SK-N-SH (cell line): ENCODE measurements around the gene PRDM15. TPM values are rescaled to one million over a fixed set of nuclear protein-coding genes. Genes with fewer than 3 reads are reported as not detected.

Source experiments
- CTCF ChIA-PET: fragments of 300-600, 350-600 bp; formaldehyde crosslinking; extraction: SDS; loops from one replicate; lab custom pipeline; 2021; lab: Yijun Ruan, JAX
- POLR2A ChIA-PET: fragments of 350-600 bp; sonication (Branson Sonifier 250); formaldehyde crosslinking; extraction: SDS; loops from one replicate; lab custom pipeline; 2020; ENCODE audit warnings: antibody characterized with exemption, inconsistent platforms; lab: Yijun Ruan, JAX
- DNase-seq: peaks from one replicate; pipeline ENCODE4 v3.0.0; 2012
- H2AFZ ChIP-seq: fragments of 200-600 bp; sonication (generic); 2 replicates; pipeline ENCODE4 v1.8.1; 2016; ENCODE audit warnings: antibody characterized with exemption, mild to moderate bottlenecking, low read depth
- H3F3A ChIP-seq: fragments of 200-600 bp; sonication (generic); replicated peaks from 2 replicates; pipeline ENCODE3; 2016; ENCODE audit warnings: antibody characterized with exemption, mild to moderate bottlenecking; ENCODE audit not compliant: insufficient read depth
- H3K27ac ChIP-seq, 2 experiments: fragments of 200-500 bp in 1 of 2; fragments of 200-600 bp in 1 of 2; sonication (Bioruptor generic) in 1 of 2; sonication (generic), shearing (Covaris generic) in 1 of 2; 2 replicates each; pipeline versions ENCODE4 v1.5.1 to v1.6.1; 2014 to 2016; ENCODE audit warnings: low read depth in 2 of 2, inconsistent platforms in 1 of 2, low read length in 1 of 2, mild to moderate bottlenecking in 1 of 2, mixed read lengths in 1 of 2
- H3K27me3 ChIP-seq: fragments of 200-600 bp; sonication (generic), shearing (Covaris generic); 2 replicates; pipeline ENCODE4 v1.6.1; 2016; ENCODE audit warnings: mixed run types; ENCODE audit not compliant: insufficient read depth
- H3K36me3 ChIP-seq, 2 experiments: fragments of 200-500 bp in 1 of 2; fragments of 200-600 bp in 1 of 2; sonication (Bioruptor generic) in 1 of 2; sonication (generic) in 1 of 2; replicated peaks in 1 of 2; 2 replicates each; pipeline versions ENCODE3 to v1.5.1; 2014 to 2016; ENCODE audit warnings: low read length in 1 of 2, mild to moderate bottlenecking in 1 of 2; ENCODE audit not compliant: insufficient read depth in 2 of 2, control insufficient read depth in 1 of 2
- H3K4me1 ChIP-seq, 2 experiments: fragments of 200-500 bp in 1 of 2; fragments of 200-600 bp in 1 of 2; sonication (Bioruptor generic) in 1 of 2; sonication (generic), shearing (Covaris generic) in 1 of 2; 2 replicates each; pipeline versions ENCODE4 v1.5.1 to v1.6.1; 2014 to 2016; ENCODE audit warnings: low read depth in 1 of 2, low read length in 1 of 2, mixed run types in 1 of 2; ENCODE audit not compliant: insufficient read depth in 2 of 2, control insufficient read depth in 1 of 2
- H3K4me2 ChIP-seq: fragments of 200-600 bp; sonication (generic), shearing (Covaris generic); 2 replicates; pipeline ENCODE4 v1.6.1; 2017; ENCODE audit warnings: mixed run types
- H3K4me3 ChIP-seq, 2 experiments: fragments of 200-500 bp in 1 of 2; fragments of 200-600 bp in 1 of 2; sonication (Bioruptor generic) in 1 of 2; sonication (generic), shearing (Covaris generic) in 1 of 2; 2 replicates each; pipeline versions ENCODE4 v1.5.1 to v1.8.1; 2014 to 2016; ENCODE audit warnings: low read depth in 2 of 2, inconsistent platforms in 1 of 2, low read length in 1 of 2, mild to moderate bottlenecking in 1 of 2, mixed read lengths in 1 of 2, moderate library complexity in 1 of 2
- H3K79me2 ChIP-seq: fragments of 200-600 bp; sonication (generic); 2 replicates; pipeline ENCODE4 v1.8.1; 2017; ENCODE audit warnings: mild to moderate bottlenecking; ENCODE audit not compliant: insufficient read depth
- H3K9ac ChIP-seq: fragments of 200-600 bp; sonication (generic); 2 replicates; pipeline ENCODE4 v1.6.1; 2017; ENCODE audit warnings: mixed run types
- H3K9me2 ChIP-seq: fragments of 200-600 bp; sonication (generic); 2 replicates; pipeline ENCODE4 v1.6.1; 2017; ENCODE audit warnings: mixed run types
- H3K9me3 ChIP-seq: fragments of 200-600 bp; sonication (generic); 2 replicates; pipeline ENCODE4 v1.6.1; 2017; ENCODE audit warnings: mixed run types, mild to moderate bottlenecking, moderate library complexity
- H4K20me1 ChIP-seq: fragments of 200-600 bp; sonication (generic); 2 replicates; pipeline ENCODE4 v1.6.1; 2017; ENCODE audit warnings: mild to moderate bottlenecking, mixed run types; ENCODE audit not compliant: insufficient read depth
- CHD2 ChIP-seq: fragments of 150-350 bp; IDR thresholded peaks from 2 replicates; pipeline ENCODE4 v1.6.1; 2018; ENCODE audit warnings: low read length; ENCODE audit not compliant: partially characterized antibody
- CTCF ChIP-seq: fragments of 200-600 bp; sonication (generic); IDR thresholded peaks from 2 replicates; pipeline ENCODE4 v1.6.1; 2017; ENCODE audit warnings: antibody characterized with exemption, mild to moderate bottlenecking, moderate library complexity
- FOSL2 ChIP-seq: IDR thresholded peaks from 2 replicates; pipeline ENCODE4 v1.4.0; 2012; ENCODE audit warnings: low read depth, mild to moderate bottlenecking, moderate library complexity, borderline replicate concordance
- GABPA ChIP-seq: IDR thresholded peaks from 2 replicates; pipeline ENCODE4 v1.4.0; 2012; ENCODE audit warnings: low read depth, mild to moderate bottlenecking
- MXI1 ChIP-seq: IDR thresholded peaks from 2 replicates; pipeline ENCODE4 v1.6.1; 2012; ENCODE audit warnings: mild to moderate bottlenecking, low read depth, low read length, improper control_type of control experiment
- NRF1 ChIP-seq: IDR thresholded peaks from 2 replicates; pipeline ENCODE4 v1.6.1; 2012; ENCODE audit warnings: low read depth, mild to moderate bottlenecking, low read length
- PBX3 ChIP-seq: IDR thresholded peaks from 2 replicates; pipeline ENCODE4; 2012
- RCOR1 ChIP-seq: fragments of 150-350 bp; IDR thresholded peaks from 2 replicates; pipeline ENCODE4 v1.6.1; 2017; ENCODE audit warnings: antibody characterized with exemption, low read length
- SIN3A ChIP-seq: IDR thresholded peaks from 2 replicates; pipeline ENCODE4 v1.6.1; 2012; ENCODE audit warnings: low read depth, mild to moderate bottlenecking, low read length, moderate library complexity, borderline replicate concordance
- TAF1 ChIP-seq: IDR thresholded peaks from 2 replicates; pipeline ENCODE4 v1.6.1; 2012; ENCODE audit warnings: low read depth, mild to moderate bottlenecking, low read length, moderate library complexity, borderline replicate concordance
- TEAD4 ChIP-seq: IDR thresholded peaks from 2 replicates; pipeline ENCODE4 v1.4.0; 2012; ENCODE audit warnings: mild to moderate bottlenecking, borderline replicate concordance; ENCODE audit not compliant: insufficient read depth
- USF2 ChIP-seq: fragments of 150-350 bp; IDR thresholded peaks from 2 replicates; pipeline ENCODE4 v1.6.1; 2017; ENCODE audit warnings: antibody characterized with exemption, low read length, low read depth, borderline replicate concordance
- WGBS: methylation state at CpG from one replicate; pipeline ENCODE4 v1.1.6; 2017; ENCODE audit warnings: low lambda C conversion rate; 5-methylcytosine and 5-hydroxymethylcytosine counted together
- polyA plus RNA-seq, 3 experiments: library from polyadenylated mRNA; depleted of rRNA; stranded (reverse); fragments of >200 nt; gene quantifications; 2 replicates each; pipeline ENCODE4 v1.2.3, GENCODE V29; 2012

The PRDM15 gene
- polyA plus RNA-seq, 1 of the 3 experiments (the other 2 are of a cell fraction), result 7.0 TPM

- Histone ChIP-seq H3K79me2 (peaks cover 3% of the 10 kb centered on the region; the same call in 1 of the 2 replicates), H3F3A (no peaks in the 10 kb centered on the region), H2AFZ (no peak overlapping the region), H3K9me3 (no peaks in the 10 kb centered on the region), H3K4me3 (no peak overlapping the region), H3K4me1 (peaks cover 0 to 21% of the 10 kb centered on the region in 2 experiments; a peak in 1 of 4 replicates), H3K4me2 (no peak overlapping the region)
- ChIA-PET POLR2A (no interaction called here), CTCF (no interaction called here)
- no peak for TF ChIP-seq TAF1
- no peak for TF ChIP-seq TEAD4
- no peak for TF ChIP-seq MXI1
- TF ChIP-seq CHD2, result no peak
- no peak for TF ChIP-seq NRF1
- TF ChIP-seq PBX3, result no peak
- no peak for TF ChIP-seq SIN3A
- no peak for TF ChIP-seq CTCF
- no peak for TF ChIP-seq FOSL2
- no peak for TF ChIP-seq GABPA
- TF ChIP-seq, all 33 proteins: peak for 0
- Histone ChIP-seq H3K9ac (no peak overlapping the region), H3K9me2 (no peaks in the 10 kb centered on the region), H3K27ac (no peak overlapping the region), H3K27me3 (no peaks in the 10 kb centered on the region), H3K36me3 (no peaks in the 10 kb centered on the region), H4K20me1 (no peaks in the 10 kb centered on the region)
- DNase-seq, result no peak
- 92% methylated on average over 10 of the region's 10 CpGs for WGBS
These were observed 124.7 kb downstream of the PRDM15 start for GRCh38 chr21:41754479-41754891.

- H4K20me1 ChIP-seq, result no peaks in the 10 kb centered on the region
These were observed 125.9 kb downstream of the PRDM15 start for GRCh38 chr21:41753006-41753898.

More at GRCh38 chr21:41753006-41753898, 125.9 kb downstream of the PRDM15 start:
- no peak overlapping the region for H3K27ac ChIP-seq
- H3K4me2 ChIP-seq, result no peak overlapping the region
- H3K9ac ChIP-seq, result no peak overlapping the region
- H3F3A ChIP-seq, result no peaks in the 10 kb centered on the region
- no peak overlapping the region for H3K4me3 ChIP-seq
- TF ChIP-seq USF2 (no peak), NRF1 (no peak), RCOR1 (no peak)
- peaks cover 6% of the 10 kb centered on the region; the same call in 1 of the 2 replicates for H3K79me2 ChIP-seq
- 90% methylated on average over 16 of the region's 16 CpGs for WGBS
- no peak overlapping the region for H2AFZ ChIP-seq
- no peaks in the 10 kb centered on the region for H3K9me3 ChIP-seq
- no peaks in the 10 kb centered on the region for H3K9me2 ChIP-seq
- peaks cover 0 to 21% of the 10 kb centered on the region in 2 experiments; a peak in 1 of 4 replicates for H3K4me1 ChIP-seq
- H3K27me3 ChIP-seq, result no peaks in the 10 kb centered on the region
- ChIA-PET POLR2A (no interaction called here), CTCF (interaction anchor here (1.0 to 1.2 kb wide), 2 partner anchors 25 to 470 kb away, joined by 3 to 4 read pairs; no protein-coding TSS in a partner anchor)
- no peak for DNase-seq
- H3K36me3 ChIP-seq, result no peaks in the 10 kb centered on the region
